Trophoblast cell (in vitro differentiated cells and primary cell): ENCODE measurements around the gene DTNBP1.
A peak's percentile ranks its signal among the peaks of the same experiment; 100 is the strongest.

ENCODE experiments used
- DNase-seq, 2 donors: peaks; one replicate each; pipeline ENCODE4 v3.0.0-alpha.2; 2016
- H2AFZ ChIP-seq: 2 replicates; pipeline ENCODE4 v1.6.1; 2013; ENCODE audit warnings: low read length, moderate library complexity, mild to moderate bottlenecking; ENCODE audit not compliant: insufficient read depth, poor library complexity
- H2AK5ac ChIP-seq: 2 replicates; pipeline ENCODE4 v1.6.1; 2013; ENCODE audit warnings: mild to moderate bottlenecking, low read length
- H2BK120ac ChIP-seq: 2 replicates; pipeline ENCODE4 v1.6.1; 2013; ENCODE audit warnings: low read length, mild to moderate bottlenecking, moderate library complexity; ENCODE audit not compliant: insufficient read depth, poor library complexity
- H2BK12ac ChIP-seq: 2 replicates; pipeline ENCODE4 v1.6.1; 2013; ENCODE audit warnings: mild to moderate bottlenecking, low read length, moderate library complexity
- H2BK5ac ChIP-seq: 2 replicates; pipeline ENCODE4 v1.6.1; 2013; ENCODE audit warnings: low read length, low read depth, moderate library complexity, mild to moderate bottlenecking; ENCODE audit not compliant: poor library complexity
- H3K14ac ChIP-seq: 2 replicates; pipeline ENCODE4 v1.6.1; 2013; ENCODE audit warnings: mild to moderate bottlenecking, low read length
- H3K18ac ChIP-seq: 2 replicates; pipeline ENCODE4 v1.6.1; 2013; ENCODE audit warnings: mild to moderate bottlenecking, low read length
- H3K23ac ChIP-seq: 2 replicates; pipeline ENCODE4 v1.6.1; 2013; ENCODE audit warnings: low read length
- H3K27ac ChIP-seq: 2 replicates; pipeline ENCODE4 v1.5.1; 2013; ENCODE audit warnings: low read depth, mild to moderate bottlenecking, inconsistent platforms, low read length, moderate library complexity
- H3K27me3 ChIP-seq: 2 replicates; pipeline ENCODE4 v1.6.1; 2013; ENCODE audit warnings: inconsistent platforms, mild to moderate bottlenecking, low read length, moderate library complexity; ENCODE audit not compliant: insufficient read depth
- H3K36me3 ChIP-seq, 2 experiments: 1 replicate in 1 of 2; 2 replicates in 1 of 2; pipeline ENCODE4 v1.6.1; 2013; ENCODE audit warnings: low read length in 2 of 2, mild to moderate bottlenecking in 2 of 2, moderate library complexity in 1 of 2; ENCODE audit not compliant: insufficient read depth in 2 of 2, control insufficient read depth in 1 of 2
- H3K4ac ChIP-seq: 2 replicates; pipeline ENCODE4 v1.6.1; 2013; ENCODE audit warnings: low read depth, mild to moderate bottlenecking, low read length, moderate library complexity
- H3K4me1 ChIP-seq, 2 experiments: 1 replicate in 1 of 2; 2 replicates in 1 of 2; pipeline ENCODE4 v1.6.1; 2013; ENCODE audit warnings: low read length in 2 of 2, mild to moderate bottlenecking in 2 of 2, moderate library complexity in 1 of 2; ENCODE audit not compliant: insufficient read depth in 2 of 2, control insufficient read depth in 1 of 2
- H3K4me2 ChIP-seq: 2 replicates; pipeline ENCODE4 v1.6.1; 2013; ENCODE audit warnings: inconsistent platforms, mild to moderate bottlenecking, low read length, moderate library complexity
- H3K4me3 ChIP-seq: 2 replicates; pipeline ENCODE4 v1.5.1; 2013; ENCODE audit warnings: mild to moderate bottlenecking, low read depth, low read length, inconsistent platforms
- H3K79me1 ChIP-seq: one replicate; pipeline ENCODE4 v1.6.1; 2013; ENCODE audit warnings: low read length
- H3K79me2 ChIP-seq: 2 replicates; pipeline ENCODE4 v1.6.1; 2013; ENCODE audit warnings: low read length, mild to moderate bottlenecking; ENCODE audit not compliant: control insufficient read depth, insufficient read depth, poor library complexity
- H3K9ac ChIP-seq: 2 replicates; pipeline ENCODE4 v1.6.1; 2013; ENCODE audit warnings: mild to moderate bottlenecking, low read length
- H3K9me3 ChIP-seq: 2 replicates; pipeline ENCODE4 v1.6.1; 2013; ENCODE audit warnings: low read depth, mild to moderate bottlenecking, control low read depth, inconsistent platforms, low read length; ENCODE audit not compliant: insufficient read depth
- H4K12ac ChIP-seq: 2 replicates; pipeline ENCODE4 v1.6.1; 2013; ENCODE audit warnings: low read depth, mild to moderate bottlenecking, low read length, moderate library complexity
- H4K8ac ChIP-seq: 2 replicates; pipeline ENCODE4 v1.6.1; 2013; ENCODE audit warnings: low read depth, mild to moderate bottlenecking, low read length, moderate library complexity
- H4K91ac ChIP-seq: one replicate; pipeline ENCODE4 v1.6.1; 2013; ENCODE audit warnings: low read depth, mild to moderate bottlenecking, low read length, moderate library complexity
- WGBS: extraction: QIAGEN DNeasy Blood & Tissue Kit; methylation state at CpG from one replicate; pipeline ENCODE4 v1.1.7; 2013; ENCODE audit warnings: missing lambda C conversion rate; ENCODE audit not compliant: insufficient read length, insufficient coverage; ENCODE audit errors: extremely low coverage; 5-methylcytosine and 5-hydroxymethylcytosine counted together

DTNBP1 gene

GRCh38 chr6:15518057-15518456 lies 144.8 kb downstream of the DTNBP1 start:
- H3K4me3 ChIP-seq = no peak overlapping the region
- peaks cover 49 to 63% of the 10 kb centered on the region in 2 experiments for H3K36me3 ChIP-seq
- no peaks in the 10 kb centered on the region for H3K9me3 ChIP-seq
- no CpG with 5 or more reads among the region's 9 CpGs for WGBS
- no peak overlapping the region for H3K9ac ChIP-seq
- no peaks in the 10 kb centered on the region for H3K27me3 ChIP-seq
- no peaks in the 10 kb centered on the region for H3K79me2 ChIP-seq
- H4K12ac ChIP-seq = no peak overlapping the region
- no peak overlapping the region for H2AFZ ChIP-seq
- no peak overlapping the region for H4K8ac ChIP-seq
- H3K4me1 ChIP-seq = peaks cover 10 to 12% of the 10 kb centered on the region in 2 experiments
- no peak overlapping the region for H2BK5ac ChIP-seq
- DNase-seq = peak; percentile 90 to 93
- no peak overlapping the region for H2AK5ac ChIP-seq
- H3K4ac ChIP-seq = no peak overlapping the region
- H3K79me1 ChIP-seq = no peaks in the 10 kb centered on the region
- H3K23ac ChIP-seq = no peak overlapping the region
- peak overlapping the region; percentile 1 for H3K18ac ChIP-seq
- H2BK120ac ChIP-seq = peak overlapping the region; percentile 46
- H3K27ac ChIP-seq = peak overlapping the region; percentile 4
- no peak overlapping the region for H3K14ac ChIP-seq
- H3K4me2 ChIP-seq = no peak overlapping the region
- no peak overlapping the region for H4K91ac ChIP-seq
- H2BK12ac ChIP-seq = no peak overlapping the region

- Histone ChIP-seq H3K23ac (no peak overlapping the region), H2BK5ac (no peak overlapping the region), H3K9me3 (no peaks in the 10 kb centered on the region), H3K27ac (peak overlapping the region; percentile 4), H4K91ac (no peak overlapping the region), H4K8ac (no peak overlapping the region), H2AFZ (no peak overlapping the region), H3K4ac (no peak overlapping the region), H3K9ac (no peak overlapping the region), H3K18ac (peak overlapping the region; percentile 22), H3K4me1 (peaks cover 10 to 12% of the 10 kb centered on the region in 2 experiments), H3K14ac (peak overlapping the region; percentile 9), H3K79me2 (no peaks in the 10 kb centered on the region), H2BK12ac (peak overlapping the region; percentile 3), H2BK120ac (no peak overlapping the region), H3K4me2 (no peak overlapping the region), H3K79me1 (no peaks in the 10 kb centered on the region), H3K27me3 (no peaks in the 10 kb centered on the region), H3K36me3 (peaks cover 48 to 65% of the 10 kb centered on the region in 2 experiments), H2AK5ac (no peak overlapping the region), H4K12ac (peak overlapping the region; percentile 1), H3K4me3 (no peak overlapping the region)
- WGBS = no CpG with 5 or more reads among the region's 11 CpGs
- no peak for DNase-seq
Measured at GRCh38 chr6:15517600-15517999, 145.2 kb downstream of the DTNBP1 start.

- H3K23ac ChIP-seq = no peak overlapping the region
- no peak overlapping the region for H2AFZ ChIP-seq
- no peak overlapping the region for H3K27ac ChIP-seq
- no CpG with 5 or more reads among the region's 29 CpGs for WGBS
- H2BK12ac ChIP-seq = no peak overlapping the region
- no peak overlapping the region for H3K4ac ChIP-seq
- H3K79me1 ChIP-seq = no peaks in the 10 kb centered on the region
- DNase-seq = no peak
- H3K9me3 ChIP-seq = no peaks in the 10 kb centered on the region
- no peak overlapping the region for H2BK120ac ChIP-seq
- no peak overlapping the region for H2BK5ac ChIP-seq
- H4K8ac ChIP-seq = no peak overlapping the region
- H3K14ac ChIP-seq = no peak overlapping the region
- H3K4me3 ChIP-seq = no peak overlapping the region
- no peak overlapping the region for H2AK5ac ChIP-seq
- no peak overlapping the region for H4K12ac ChIP-seq
- H3K18ac ChIP-seq = no peak overlapping the region
- no peak overlapping the region for H4K91ac ChIP-seq
- peaks cover 10 to 12% of the 10 kb centered on the region in 2 experiments for H3K4me1 ChIP-seq
- no peaks in the 10 kb centered on the region for H3K27me3 ChIP-seq
- H3K36me3 ChIP-seq = peaks cover 46 to 62% of the 10 kb centered on the region in 2 experiments
- no peak overlapping the region for H3K9ac ChIP-seq
- no peaks in the 10 kb centered on the region for H3K79me2 ChIP-seq
- H3K4me2 ChIP-seq = no peak overlapping the region
Measured at GRCh38 chr6:15516923-15517560, 145.8 kb downstream of the DTNBP1 start.

GRCh38 chr6:15516378-15516777 lies 146.4 kb downstream of the DTNBP1 start:
- no peaks in the 10 kb centered on the region for H3K79me1 ChIP-seq
- H2BK120ac ChIP-seq = no peak overlapping the region
- DNase-seq = no peak
- H2BK12ac ChIP-seq = no peak overlapping the region
- H4K8ac ChIP-seq = no peak overlapping the region
- H3K27me3 ChIP-seq = no peaks in the 10 kb centered on the region
- no peak overlapping the region for H3K9ac ChIP-seq
- H3K27ac ChIP-seq = no peak overlapping the region
- no peak overlapping the region for H2AFZ ChIP-seq
- peaks cover 10 to 12% of the 10 kb centered on the region in 2 experiments for H3K4me1 ChIP-seq
- H3K9me3 ChIP-seq = no peaks in the 10 kb centered on the region
- no peak overlapping the region for H3K4ac ChIP-seq
- no peak overlapping the region for H2BK5ac ChIP-seq
- peaks cover 51 to 67% of the 10 kb centered on the region in 2 experiments for H3K36me3 ChIP-seq
- H4K12ac ChIP-seq = no peak overlapping the region
- H3K79me2 ChIP-seq = no peaks in the 10 kb centered on the region
- H4K91ac ChIP-seq = no peak overlapping the region
- H3K14ac ChIP-seq = no peak overlapping the region
- no peak overlapping the region for H3K23ac ChIP-seq
- H3K4me3 ChIP-seq = no peak overlapping the region
- no peak overlapping the region for H2AK5ac ChIP-seq
- no peak overlapping the region for H3K4me2 ChIP-seq
- no CpG with 5 or more reads among the region's 13 CpGs for WGBS
- peak overlapping the region; percentile 4 for H3K18ac ChIP-seq
